ENCODE measurements around the gene IRAK1. TPM values are rescaled to one million over a fixed set of nuclear protein-coding genes. Genes with fewer than 3 reads are reported as not detected.

IRAK1 gene
- total and polyA plus RNA-seq, 9 of the 15 experiments (the other 6 are each of a cell fraction or from before 2014, with no cell fraction given) = 11.6 to 261 (median 91.6) TPM

DNA sequence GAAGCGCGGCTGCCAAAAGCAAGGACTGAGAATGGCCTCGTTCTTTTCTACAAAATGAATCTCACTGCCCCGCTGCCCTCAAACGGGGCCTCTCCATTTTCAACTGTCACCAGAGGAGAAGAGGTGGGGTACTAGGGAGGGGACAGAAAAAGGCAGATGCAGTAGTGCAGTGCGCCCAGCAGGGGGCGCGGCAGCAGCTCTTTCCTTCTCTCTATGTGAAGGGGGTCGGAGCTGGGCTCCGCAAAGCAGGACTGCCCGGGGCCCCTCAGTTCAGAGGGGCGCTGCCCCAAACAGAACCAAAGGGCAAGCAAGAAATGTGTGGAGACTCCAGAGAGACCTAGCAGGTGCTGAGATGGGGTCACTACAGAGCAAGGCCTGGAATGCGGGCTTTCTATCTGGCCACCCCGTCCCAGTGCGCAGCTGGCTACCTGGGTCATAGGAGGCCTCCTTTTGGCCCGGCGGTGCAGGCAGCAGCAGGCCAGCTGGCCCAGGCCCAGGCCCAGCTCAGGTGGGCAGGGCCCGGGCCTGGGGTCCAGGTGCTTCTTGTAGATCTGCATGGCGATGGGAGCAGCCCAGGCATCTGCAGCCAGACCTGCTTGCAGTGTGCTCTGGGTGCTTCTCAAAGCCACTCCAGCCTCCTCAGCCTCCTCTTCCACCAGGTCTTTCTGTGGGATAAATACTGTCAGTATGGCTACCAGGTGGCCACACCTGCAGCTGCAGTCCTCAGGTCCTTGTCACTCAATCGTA lies 5.9 kb downstream of the IRAK1 start (continued):
- TF ChIP-seq ZBTB17 (CRISPR knock-in tag; IDR thresholded peaks at IDR 0.05) = no peak
- TF ChIP-seq SMC3 (conservative IDR thresholded peaks at IDR 0.05; ENCODE audit: insufficient read depth, low read depth, low read length) = peak; percentile 56; the same call in 1 of the 2 replicates
- TF ChIP-seq ZNF778 (CRISPR knock-in tag; IDR thresholded peaks at IDR 0.05) = no peak
- TF ChIP-seq PML (IDR thresholded peaks at IDR 0.05; ENCODE audit: low read length) = 0 out of 2 replicates have a peak, but pooled peaks have one; percentile 16
- TF ChIP-seq RAD21 (CRISPR knock-in tag; conservative IDR thresholded peaks at IDR 0.05 in 1 of 2, IDR thresholded peaks at IDR 0.05 in 1 of 2) = peak; percentile 23 to 60; a peak in 2 of 4 replicates
- TF ChIP-seq XRCC5 (IDR thresholded peaks at IDR 0.05; ENCODE audit: low read depth, low read length) = 0 out of 2 replicates have a peak, but pooled peaks have one; percentile 52
- TF ChIP-seq RBFOX2 (IDR thresholded peaks at IDR 0.05; ENCODE audit: low read depth, low read length) = peak; percentile 51
- TF ChIP-seq CTCFL (IDR thresholded peaks at IDR 0.05; ENCODE audit: borderline replicate concordance, insufficient read depth, low read depth, low read length, poor library complexity, severe bottlenecking) = peak; percentile 76
- TF ChIP-seq ZNF224 (CRISPR knock-in tag; IDR thresholded peaks at IDR 0.05) = no peak
